NCI-H1105 (cell line): ENCODE measurements around the gene SLC25A1.
"Not testable (repeated sequence)": the region's sequence is repeated elsewhere in the genome, so short reads cannot be mapped to it uniquely, and the experiment has no call there.

Experiments
- DNase-seq: peaks from one replicate; lab custom pipeline; 2025; lab: John Stamatoyannopoulos, UW

The SLC25A1 gene

GRCh38 chr22:19204640-19205039 is 26.1 kb upstream of the SLC25A1 start:
- DNase-seq: no peak

GRCh38 chr22:19203834-19204233 is 25.3 kb upstream of the SLC25A1 start:
- no peak for DNase-seq

- not testable (repeated sequence) for DNase-seq
Observed at GRCh38 chr22:19202799-19203186, 24.3 kb upstream of the SLC25A1 start.

GRCh38 chr22:19201869-19202798 is 23.6 kb upstream of the SLC25A1 start:
- DNase-seq: no peak

- no peak for DNase-seq
Observed at GRCh38 chr22:19201130-19201868, 22.8 kb upstream of the SLC25A1 start.

- no peak for DNase-seq
Observed at GRCh38 chr22:19199479-19199878, 20.9 kb upstream of the SLC25A1 start.

- DNase-seq: no peak
Observed at GRCh38 chr22:19197997-19198865, 19.7 kb upstream of the SLC25A1 start.

- DNase-seq: no peak
Observed at GRCh38 chr22:19196841-19197612, 18.5 kb upstream of the SLC25A1 start.

GRCh38 chr22:19195796-19196731 is 17.5 kb upstream of the SLC25A1 start:
- no peak for DNase-seq

- DNase-seq: no peak
Observed at GRCh38 chr22:19194766-19195536, 16.4 kb upstream of the SLC25A1 start.

GRCh38 chr22:19193879-19194278 is 15.3 kb upstream of the SLC25A1 start:
- no peak for DNase-seq

- DNase-seq: no peak
Observed at GRCh38 chr22:19187716-19188563, 9.4 kb upstream of the SLC25A1 start.

- no peak for DNase-seq
Observed at GRCh38 chr22:19184276-19184997, 5.9 kb upstream of the SLC25A1 start.

GRCh38 chr22:19183216-19183615 is 4.7 kb upstream of the SLC25A1 start:
- no peak for DNase-seq

- no peak for DNase-seq
Observed at GRCh38 chr22:19182472-19183157, 4.1 kb upstream of the SLC25A1 start.

GRCh38 chr22:19181786-19182471 is 3.4 kb upstream of the SLC25A1 start:
- no peak for DNase-seq
